HEK293 (cell line): ENCODE results near the gene UGT1A10.

ENCODE experiments used
- CTCF ChIA-PET: fragments of 350-600 bp; formaldehyde crosslinking; extraction: SDS; loops from one replicate; lab custom pipeline; 2021; ENCODE audit warnings: antibody characterized with exemption; lab: Yijun Ruan, JAX
- POLR2A ChIA-PET: fragments of 300-600 bp; formaldehyde crosslinking; extraction: SDS; loops from one replicate; lab custom pipeline; 2020; ENCODE audit warnings: antibody characterized with exemption, inconsistent platforms; lab: Yijun Ruan, JAX
- H3K27ac ChIP-seq: fragments of 200-500 bp; sonication (Bioruptor generic); 2 replicates; pipeline ENCODE4 v1.5.1; 2014; ENCODE audit warnings: low read depth, low read length, control low read depth, inconsistent platforms; ENCODE audit errors: extremely low read depth
- H3K36me3 ChIP-seq, 2 experiments: fragments of 200-500 bp in 1 of 2; sonication (Bioruptor generic) in 1 of 2; 1 replicate in 1 of 2; 2 replicates in 1 of 2; pipeline ENCODE4 v1.5.1; 2014 to 2017; ENCODE audit warnings: inconsistent platforms in 2 of 2, low read length in 2 of 2; ENCODE audit not compliant: control insufficient read depth in 2 of 2, insufficient read depth in 1 of 2
- H3K4me1 ChIP-seq: fragments of 200-500 bp; sonication (Bioruptor generic); 2 replicates; pipeline ENCODE4 v1.5.1; 2014; ENCODE audit warnings: mild to moderate bottlenecking, low read length, inconsistent platforms; ENCODE audit not compliant: control insufficient read depth, insufficient read depth
- H3K4me3 ChIP-seq: 2 replicates; pipeline ENCODE4 v1.5.1; 2011; ENCODE audit warnings: low read depth, mild to moderate bottlenecking, control low read depth, low read length, moderate library complexity
- H3K9me3 ChIP-seq: fragments of 200-500 bp; sonication (Bioruptor generic); 2 replicates; pipeline ENCODE4 v1.5.1; 2014; ENCODE audit warnings: low read depth, low read length, inconsistent platforms; ENCODE audit not compliant: control insufficient read depth, insufficient read depth
- GLIS2 ChIP-seq: fragments of 450-650 bp; formaldehyde crosslinking; IDR thresholded peaks from 2 replicates; pipeline ENCODE4 v1.5.1; 2016; ENCODE audit warnings: missing biosample characterization, missing genetic modification characterization
- HOXC10 ChIP-seq: sonication (generic); formaldehyde crosslinking; IDR thresholded peaks from 2 replicates; pipeline ENCODE4 v1.8.1; 2023; ENCODE audit warnings: mild to moderate bottlenecking, missing genetic modification reagents
- PATZ1 ChIP-seq: fragments of 450-650 bp; formaldehyde crosslinking; IDR thresholded peaks from 2 replicates; pipeline ENCODE4 v1.5.1; 2016; ENCODE audit warnings: missing biosample characterization, missing genetic modification characterization
- PRDM1 ChIP-seq: fragments of 450-650 bp; formaldehyde crosslinking; IDR thresholded peaks from 2 replicates; pipeline ENCODE4; 2016; ENCODE audit warnings: missing biosample characterization, missing genetic modification characterization
- SCRT2 ChIP-seq: fragments of 450-650 bp; formaldehyde crosslinking; IDR thresholded peaks from 2 replicates; pipeline ENCODE4 v1.5.1; 2016; ENCODE audit warnings: missing biosample characterization, missing genetic modification characterization
- TSHZ1 ChIP-seq: fragments of 450-650 bp; formaldehyde crosslinking; IDR thresholded peaks from 2 replicates; pipeline ENCODE4 v1.5.1; 2016; ENCODE audit warnings: missing biosample characterization, missing genetic modification characterization, borderline replicate concordance
- YY2 ChIP-seq: fragments of 450-650 bp; formaldehyde crosslinking; IDR thresholded peaks from 2 replicates; pipeline ENCODE4 v1.5.1; 2016; ENCODE audit warnings: missing biosample characterization, missing genetic modification characterization
- ZBTB17 ChIP-seq: fragments of 450-650 bp; formaldehyde crosslinking; IDR thresholded peaks from 2 replicates; pipeline ENCODE4 v1.5.1; 2016; ENCODE audit warnings: missing biosample characterization, missing genetic modification characterization
- ZBTB26 ChIP-seq: fragments of 450-650 bp; formaldehyde crosslinking; optimal IDR thresholded peaks from 2 replicates; pipeline ENCODE3; 2016; ENCODE audit warnings: missing biosample characterization, mild to moderate bottlenecking, missing genetic modification characterization
- ZNF121 ChIP-seq: fragments of 450-650 bp; formaldehyde crosslinking; IDR thresholded peaks from 2 replicates; pipeline ENCODE4 v1.5.1; 2016; ENCODE audit warnings: missing biosample characterization, missing genetic modification characterization
- ZNF132 ChIP-seq: fragments of 450-650 bp; formaldehyde crosslinking; IDR thresholded peaks from 2 replicates; pipeline ENCODE4 v1.5.1; 2017; ENCODE audit warnings: missing biosample characterization, missing genetic modification characterization, borderline replicate concordance
- ZNF211 ChIP-seq: fragments of 450-650 bp; formaldehyde crosslinking; IDR thresholded peaks from 2 replicates; pipeline ENCODE4 v1.5.1; 2016; ENCODE audit warnings: low read depth, missing biosample characterization, missing genetic modification characterization
- ZNF248 ChIP-seq: fragments of 450-650 bp; formaldehyde crosslinking; IDR thresholded peaks from 2 replicates; pipeline ENCODE4 v1.5.1; 2017; ENCODE audit warnings: missing biosample characterization, missing genetic modification characterization
- ZNF529 ChIP-seq: fragments of 450-650 bp; formaldehyde crosslinking; IDR thresholded peaks from 2 replicates; pipeline ENCODE4 v1.5.1; 2017; ENCODE audit warnings: missing genetic modification characterization, missing biosample characterization; ENCODE audit not compliant: insufficient replicate concordance
- ZNF560 ChIP-seq: fragments of 450-650 bp; formaldehyde crosslinking; IDR thresholded peaks from 2 replicates; pipeline ENCODE4 v1.5.1; 2017; ENCODE audit warnings: missing biosample characterization, missing genetic modification characterization, borderline replicate concordance
- ZNF600 ChIP-seq: fragments of 450-650 bp; formaldehyde crosslinking; IDR thresholded peaks from 2 replicates; pipeline ENCODE4 v1.5.1; 2016; ENCODE audit warnings: missing biosample characterization, missing genetic modification characterization
- ZNF621 ChIP-seq: fragments of 450-650 bp; formaldehyde crosslinking; IDR thresholded peaks from 2 replicates; pipeline ENCODE4 v1.5.1; 2017; ENCODE audit warnings: missing biosample characterization, missing genetic modification characterization
- ZNF623 ChIP-seq: fragments of 450-650 bp; formaldehyde crosslinking; IDR thresholded peaks from 2 replicates; pipeline ENCODE4 v1.5.1; 2016; ENCODE audit warnings: missing biosample characterization, missing genetic modification characterization
- ZNF785 ChIP-seq: fragments of 450-650 bp; formaldehyde crosslinking; IDR thresholded peaks from 2 replicates; pipeline ENCODE4 v1.5.1; 2016; ENCODE audit warnings: missing biosample characterization, missing genetic modification characterization
- ZNF830 ChIP-seq: fragments of 450-650 bp; IDR thresholded peaks from 2 replicates; pipeline ENCODE4 v1.5.0; 2018; ENCODE audit warnings: missing biosample characterization, missing genetic modification characterization, low read depth, mild to moderate bottlenecking, moderate library complexity
- TF ChIP-seq, protein P1 (sequence below): fragments of 450-650 bp; formaldehyde crosslinking; IDR thresholded peaks from 2 replicates; pipeline ENCODE4 v1.5.1; 2016; ENCODE audit warnings: missing biosample characterization, missing genetic modification characterization
- TF ChIP-seq, protein P2 (sequence below): fragments of 450-650 bp; formaldehyde crosslinking; IDR thresholded peaks from 2 replicates; pipeline ENCODE4 v1.5.1; 2017; ENCODE audit warnings: missing biosample characterization, missing genetic modification characterization

Gene UGT1A10

GRCh38 chr2:233692648-233693047, 56.4 kb downstream of the UGT1A10 start, which contains the start of gene UGT1A6:
Gene UGT1A6, plus strand, starts transcription at chr2:233692890. Its CDS starts 115 bp downstream, at chr2:233693005.
- no peak within 1 kb of the TSS for H3K4me3 ChIP-seq
- no peak for TF ChIP-seq ZNF621
- no peak for TF ChIP-seq ZNF132 (tag by site-specific recombination)
- TF ChIP-seq SCRT2 (tag by site-specific recombination): no peak
- no peak for TF ChIP-seq ZNF830 (tag by site-specific recombination)
- TF ChIP-seq ZNF211 (tag by site-specific recombination): no peak
- TF ChIP-seq ZBTB26 (tag by site-specific recombination): no peak
- TF ChIP-seq ZBTB17 (tag by site-specific recombination): no peak
- TF ChIP-seq YY2: no peak
- no peak for TF ChIP-seq ZNF529 (tag by site-specific recombination)
- no peak for TF ChIP-seq ZNF623
- TF ChIP-seq TSHZ1 (tag by site-specific recombination): no peak
- no peak for TF ChIP-seq ZNF560
- no peaks in the 10 kb centered on the region for H3K9me3 ChIP-seq
- H3K27ac ChIP-seq: no peak within 1 kb of the TSS
- CTCF ChIA-PET: no interaction called here
- no peaks in the 10 kb centered on the region for H3K4me1 ChIP-seq
- POLR2A ChIA-PET: no interaction called here
- no peaks in the 10 kb centered on the region for H3K36me3 ChIP-seq

DNA sequence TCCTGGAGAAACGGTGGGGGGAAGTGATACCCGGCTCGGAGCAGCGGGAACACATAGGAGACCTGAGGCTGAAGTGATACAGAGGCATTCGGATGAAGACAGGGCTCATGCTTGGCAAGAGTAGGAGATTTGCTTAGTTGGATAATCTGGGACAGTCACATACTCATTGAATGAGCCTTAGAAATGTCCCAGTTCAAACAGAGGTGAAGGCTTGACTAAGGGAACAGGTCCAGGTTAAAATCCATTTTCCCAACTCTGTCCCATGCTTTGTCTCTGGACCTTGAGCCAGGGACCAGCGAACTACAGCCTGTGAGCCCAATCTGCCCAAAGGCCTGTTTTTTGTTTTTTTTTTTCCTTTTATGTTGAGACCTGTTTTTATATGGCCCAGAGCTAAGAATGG, 57.7 kb downstream of the UGT1A10 start:
- no peak overlapping the region for H3K4me3 ChIP-seq
- ChIA-PET POLR2A (no interaction called here), CTCF (no interaction called here)

More for the DNA sequence above, 57.7 kb downstream of the UGT1A10 start:
- TF ChIP-seq, protein P1, sequence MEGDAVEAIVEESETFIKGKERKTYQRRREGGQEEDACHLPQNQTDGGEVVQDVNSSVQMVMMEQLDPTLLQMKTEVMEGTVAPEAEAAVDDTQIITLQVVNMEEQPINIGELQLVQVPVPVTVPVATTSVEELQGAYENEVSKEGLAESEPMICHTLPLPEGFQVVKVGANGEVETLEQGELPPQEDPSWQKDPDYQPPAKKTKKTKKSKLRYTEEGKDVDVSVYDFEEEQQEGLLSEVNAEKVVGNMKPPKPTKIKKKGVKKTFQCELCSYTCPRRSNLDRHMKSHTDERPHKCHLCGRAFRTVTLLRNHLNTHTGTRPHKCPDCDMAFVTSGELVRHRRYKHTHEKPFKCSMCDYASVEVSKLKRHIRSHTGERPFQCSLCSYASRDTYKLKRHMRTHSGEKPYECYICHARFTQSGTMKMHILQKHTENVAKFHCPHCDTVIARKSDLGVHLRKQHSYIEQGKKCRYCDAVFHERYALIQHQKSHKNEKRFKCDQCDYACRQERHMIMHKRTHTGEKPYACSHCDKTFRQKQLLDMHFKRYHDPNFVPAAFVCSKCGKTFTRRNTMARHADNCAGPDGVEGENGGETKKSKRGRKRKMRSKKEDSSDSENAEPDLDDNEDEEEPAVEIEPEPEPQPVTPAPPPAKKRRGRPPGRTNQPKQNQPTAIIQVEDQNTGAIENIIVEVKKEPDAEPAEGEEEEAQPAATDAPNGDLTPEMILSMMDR (tag by site-specific recombination): no peak
- TF ChIP-seq GLIS2 (tag by site-specific recombination): no peak
- no peak for TF ChIP-seq ZBTB17 (tag by site-specific recombination)
- TF ChIP-seq, protein P2, sequence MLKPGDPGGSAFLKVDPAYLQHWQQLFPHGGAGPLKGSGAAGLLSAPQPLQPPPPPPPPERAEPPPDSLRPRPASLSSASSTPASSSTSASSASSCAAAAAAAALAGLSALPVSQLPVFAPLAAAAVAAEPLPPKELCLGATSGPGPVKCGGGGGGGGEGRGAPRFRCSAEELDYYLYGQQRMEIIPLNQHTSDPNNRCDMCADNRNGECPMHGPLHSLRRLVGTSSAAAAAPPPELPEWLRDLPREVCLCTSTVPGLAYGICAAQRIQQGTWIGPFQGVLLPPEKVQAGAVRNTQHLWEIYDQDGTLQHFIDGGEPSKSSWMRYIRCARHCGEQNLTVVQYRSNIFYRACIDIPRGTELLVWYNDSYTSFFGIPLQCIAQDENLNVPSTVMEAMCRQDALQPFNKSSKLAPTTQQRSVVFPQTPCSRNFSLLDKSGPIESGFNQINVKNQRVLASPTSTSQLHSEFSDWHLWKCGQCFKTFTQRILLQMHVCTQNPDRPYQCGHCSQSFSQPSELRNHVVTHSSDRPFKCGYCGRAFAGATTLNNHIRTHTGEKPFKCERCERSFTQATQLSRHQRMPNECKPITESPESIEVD (tag by site-specific recombination): no peak
- no peak for TF ChIP-seq ZNF248 (tag by site-specific recombination)
- no peak for TF ChIP-seq HOXC10 (CRISPR knock-in tag)
- TF ChIP-seq ZNF785: no peak
- no peak for TF ChIP-seq PATZ1 (tag by site-specific recombination)
- TF ChIP-seq ZNF121 (tag by site-specific recombination): no peak
- TF ChIP-seq ZNF600 (tag by site-specific recombination): no peak
- no peak for TF ChIP-seq PRDM1 (tag by site-specific recombination)
- no peaks in the 10 kb centered on the region for H3K36me3 ChIP-seq
- H3K27ac ChIP-seq: no peak overlapping the region
- no peaks in the 10 kb centered on the region for H3K4me1 ChIP-seq
- H3K9me3 ChIP-seq: no peaks in the 10 kb centered on the region
